Trophoblast cell (in vitro differentiated cells and primary cell): Measurements from ENCODE around the gene KRT76.
A peak's percentile ranks its signal among the peaks of the same experiment; 100 is the strongest.

Experiments
- DNase-seq, 2 donors: peaks; one replicate each; pipeline ENCODE4 v3.0.0-alpha.2; 2016
- H2AFZ ChIP-seq: 2 replicates; pipeline ENCODE4 v1.6.1; 2013; ENCODE audit warnings: low read length, moderate library complexity, mild to moderate bottlenecking; ENCODE audit not compliant: insufficient read depth, poor library complexity
- H2AK5ac ChIP-seq: 2 replicates; pipeline ENCODE4 v1.6.1; 2013; ENCODE audit warnings: mild to moderate bottlenecking, low read length
- H2BK120ac ChIP-seq: 2 replicates; pipeline ENCODE4 v1.6.1; 2013; ENCODE audit warnings: low read length, mild to moderate bottlenecking, moderate library complexity; ENCODE audit not compliant: insufficient read depth, poor library complexity
- H2BK12ac ChIP-seq: 2 replicates; pipeline ENCODE4 v1.6.1; 2013; ENCODE audit warnings: mild to moderate bottlenecking, low read length, moderate library complexity
- H2BK5ac ChIP-seq: 2 replicates; pipeline ENCODE4 v1.6.1; 2013; ENCODE audit warnings: low read length, low read depth, moderate library complexity, mild to moderate bottlenecking; ENCODE audit not compliant: poor library complexity
- H3K14ac ChIP-seq: 2 replicates; pipeline ENCODE4 v1.6.1; 2013; ENCODE audit warnings: mild to moderate bottlenecking, low read length
- H3K18ac ChIP-seq: 2 replicates; pipeline ENCODE4 v1.6.1; 2013; ENCODE audit warnings: mild to moderate bottlenecking, low read length
- H3K23ac ChIP-seq: 2 replicates; pipeline ENCODE4 v1.6.1; 2013; ENCODE audit warnings: low read length
- H3K27ac ChIP-seq: 2 replicates; pipeline ENCODE4 v1.5.1; 2013; ENCODE audit warnings: low read depth, mild to moderate bottlenecking, inconsistent platforms, low read length, moderate library complexity
- H3K27me3 ChIP-seq: 2 replicates; pipeline ENCODE4 v1.6.1; 2013; ENCODE audit warnings: inconsistent platforms, mild to moderate bottlenecking, low read length, moderate library complexity; ENCODE audit not compliant: insufficient read depth
- H3K36me3 ChIP-seq, 2 experiments: 1 replicate in 1 of 2; 2 replicates in 1 of 2; pipeline ENCODE4 v1.6.1; 2013; ENCODE audit warnings: low read length in 2 of 2, mild to moderate bottlenecking in 2 of 2, moderate library complexity in 1 of 2; ENCODE audit not compliant: insufficient read depth in 2 of 2, control insufficient read depth in 1 of 2
- H3K4ac ChIP-seq: 2 replicates; pipeline ENCODE4 v1.6.1; 2013; ENCODE audit warnings: low read depth, mild to moderate bottlenecking, low read length, moderate library complexity
- H3K4me1 ChIP-seq, 2 experiments: 1 replicate in 1 of 2; 2 replicates in 1 of 2; pipeline ENCODE4 v1.6.1; 2013; ENCODE audit warnings: low read length in 2 of 2, mild to moderate bottlenecking in 2 of 2, moderate library complexity in 1 of 2; ENCODE audit not compliant: insufficient read depth in 2 of 2, control insufficient read depth in 1 of 2
- H3K4me2 ChIP-seq: 2 replicates; pipeline ENCODE4 v1.6.1; 2013; ENCODE audit warnings: inconsistent platforms, mild to moderate bottlenecking, low read length, moderate library complexity
- H3K4me3 ChIP-seq: 2 replicates; pipeline ENCODE4 v1.5.1; 2013; ENCODE audit warnings: mild to moderate bottlenecking, low read depth, low read length, inconsistent platforms
- H3K79me1 ChIP-seq: one replicate; pipeline ENCODE4 v1.6.1; 2013; ENCODE audit warnings: low read length
- H3K79me2 ChIP-seq: 2 replicates; pipeline ENCODE4 v1.6.1; 2013; ENCODE audit warnings: low read length, mild to moderate bottlenecking; ENCODE audit not compliant: control insufficient read depth, insufficient read depth, poor library complexity
- H3K9ac ChIP-seq: 2 replicates; pipeline ENCODE4 v1.6.1; 2013; ENCODE audit warnings: mild to moderate bottlenecking, low read length
- H3K9me3 ChIP-seq: 2 replicates; pipeline ENCODE4 v1.6.1; 2013; ENCODE audit warnings: low read depth, mild to moderate bottlenecking, control low read depth, inconsistent platforms, low read length; ENCODE audit not compliant: insufficient read depth
- H4K12ac ChIP-seq: 2 replicates; pipeline ENCODE4 v1.6.1; 2013; ENCODE audit warnings: low read depth, mild to moderate bottlenecking, low read length, moderate library complexity
- H4K8ac ChIP-seq: 2 replicates; pipeline ENCODE4 v1.6.1; 2013; ENCODE audit warnings: low read depth, mild to moderate bottlenecking, low read length, moderate library complexity
- H4K91ac ChIP-seq: one replicate; pipeline ENCODE4 v1.6.1; 2013; ENCODE audit warnings: low read depth, mild to moderate bottlenecking, low read length, moderate library complexity
- WGBS: extraction: QIAGEN DNeasy Blood & Tissue Kit; methylation state at CpG from one replicate; pipeline ENCODE4 v1.1.7; 2013; ENCODE audit warnings: missing lambda C conversion rate; ENCODE audit not compliant: insufficient read length, insufficient coverage; ENCODE audit errors: extremely low coverage; 5-methylcytosine and 5-hydroxymethylcytosine counted together

KRT76 gene

DNA sequence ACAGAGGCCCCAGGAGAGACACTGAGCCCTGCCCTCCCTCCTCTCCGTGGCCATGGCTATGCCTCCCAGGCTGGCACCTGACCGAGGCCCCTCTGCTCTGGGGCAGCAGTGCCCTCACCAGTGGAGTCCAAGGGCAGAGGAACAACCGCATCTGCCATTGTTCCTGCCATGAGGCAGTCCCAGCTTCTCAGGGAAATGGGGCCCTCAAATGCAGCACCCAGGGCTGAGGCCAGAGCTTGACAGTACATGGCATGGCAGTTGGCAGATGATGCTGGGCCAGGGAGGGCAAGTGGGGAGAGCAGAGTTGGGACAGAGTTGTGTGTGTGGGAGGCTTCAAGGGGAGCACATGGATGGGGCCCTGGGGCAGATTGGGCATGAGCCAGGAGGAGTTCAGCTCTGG, 52.8 kb downstream of the KRT76 start:
- WGBS = no CpG with 5 or more reads among the region's 3 CpGs
- no peak overlapping the region for H3K18ac ChIP-seq
- H2BK120ac ChIP-seq = no peak overlapping the region
- no peak overlapping the region for H3K4me3 ChIP-seq
- H4K12ac ChIP-seq = no peak overlapping the region
- no peak overlapping the region for H3K27ac ChIP-seq
- no peak overlapping the region for H3K4me2 ChIP-seq
- H2AFZ ChIP-seq = no peak overlapping the region
- DNase-seq = no peak
- H3K9me3 ChIP-seq = peaks cover 2% of the 10 kb centered on the region
- H2BK5ac ChIP-seq = no peak overlapping the region
- no peak overlapping the region for H4K91ac ChIP-seq
- no peak overlapping the region for H3K23ac ChIP-seq
- no peaks in the 10 kb centered on the region for H3K79me1 ChIP-seq
- no peak overlapping the region for H4K8ac ChIP-seq
- H2BK12ac ChIP-seq = no peak overlapping the region
- no peaks in the 10 kb centered on the region for H3K4me1 ChIP-seq
- no peaks in the 10 kb centered on the region for H3K36me3 ChIP-seq
- no peak overlapping the region for H3K9ac ChIP-seq
- no peaks in the 10 kb centered on the region for H3K27me3 ChIP-seq
- H3K79me2 ChIP-seq = no peaks in the 10 kb centered on the region
- no peak overlapping the region for H3K14ac ChIP-seq
- no peak overlapping the region for H3K4ac ChIP-seq
- H2AK5ac ChIP-seq = no peak overlapping the region

DNA sequence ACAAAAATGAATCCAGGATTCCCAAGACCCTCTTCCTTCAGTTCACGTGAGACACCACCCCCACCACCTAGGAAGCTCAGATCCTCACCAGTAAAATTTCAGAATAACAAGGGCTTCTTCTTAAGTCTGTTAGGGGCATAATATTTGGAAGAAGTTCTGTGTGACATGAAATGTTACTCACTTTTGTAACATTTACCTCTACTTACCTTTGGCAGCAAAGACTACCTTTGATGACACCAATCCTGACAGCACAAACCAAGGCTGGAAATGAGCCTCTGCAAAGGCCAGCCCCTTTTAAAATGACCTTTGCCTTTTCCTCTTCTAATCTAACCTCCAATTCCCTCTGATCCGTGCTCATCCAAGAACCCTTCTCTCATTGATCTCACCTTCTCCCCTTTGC, 54.5 kb downstream of the KRT76 start:
- H2BK120ac ChIP-seq = no peak overlapping the region
- no peak overlapping the region for H4K8ac ChIP-seq
- no peaks in the 10 kb centered on the region for H3K36me3 ChIP-seq
- H3K23ac ChIP-seq = no peak overlapping the region
- H3K79me1 ChIP-seq = no peaks in the 10 kb centered on the region
- H3K9me3 ChIP-seq = peaks cover 2% of the 10 kb centered on the region
- no peak overlapping the region for H4K12ac ChIP-seq
- no peak overlapping the region for H3K14ac ChIP-seq
- H3K79me2 ChIP-seq = no peaks in the 10 kb centered on the region
- no peaks in the 10 kb centered on the region for H3K4me1 ChIP-seq
- no peak overlapping the region for H3K4me3 ChIP-seq
- H3K4ac ChIP-seq = no peak overlapping the region
- H3K4me2 ChIP-seq = no peak overlapping the region
- no peak overlapping the region for H2AFZ ChIP-seq
- no peak overlapping the region for H3K27ac ChIP-seq
- H3K9ac ChIP-seq = no peak overlapping the region
- no peak overlapping the region for H4K91ac ChIP-seq
- H2BK5ac ChIP-seq = no peak overlapping the region
- no peak overlapping the region for H2AK5ac ChIP-seq
- no CpG with 5 or more reads among the region's 2 CpGs for WGBS
- no peaks in the 10 kb centered on the region for H3K27me3 ChIP-seq
- no peak for DNase-seq
- H2BK12ac ChIP-seq = no peak overlapping the region
- H3K18ac ChIP-seq = no peak overlapping the region

DNA sequence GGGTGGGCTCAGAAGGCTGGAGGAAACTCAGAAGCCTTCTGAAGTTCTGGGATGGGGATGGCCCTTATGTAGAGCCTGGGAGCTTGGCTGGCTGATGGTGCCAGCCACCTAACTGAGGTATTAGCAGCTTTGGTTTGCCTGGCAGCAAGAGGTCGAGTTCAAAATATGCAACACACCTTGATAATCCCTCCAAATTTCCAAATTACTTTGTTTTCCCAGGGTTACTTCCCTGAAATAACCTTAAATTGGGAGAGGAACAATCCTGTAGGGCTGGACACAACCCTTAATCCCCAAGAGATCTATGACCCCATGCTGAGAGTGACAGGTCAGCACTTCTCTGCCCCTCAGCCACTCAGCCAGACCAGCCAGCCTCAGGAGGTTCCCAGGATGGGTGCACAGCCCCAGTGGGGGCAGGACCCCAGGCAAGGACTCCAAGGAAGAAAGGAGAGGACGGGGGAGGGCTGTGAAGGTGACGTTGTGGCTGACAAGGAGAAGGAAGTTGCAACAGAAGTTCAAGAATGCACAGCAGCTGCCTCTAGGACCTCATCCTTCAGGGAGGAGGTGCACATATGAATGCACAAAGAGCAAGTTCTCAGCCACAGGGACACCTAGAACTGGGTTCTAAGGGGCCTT, 55.2 kb downstream of the KRT76 start:
- Histone ChIP-seq H3K14ac (no peak overlapping the region), H2BK120ac (no peak overlapping the region), H3K79me1 (no peaks in the 10 kb centered on the region), H3K4me3 (no peak overlapping the region), H3K4ac (no peak overlapping the region), H2BK12ac (no peak overlapping the region), H3K9ac (no peak overlapping the region), H3K27ac (no peak overlapping the region), H2AK5ac (no peak overlapping the region), H4K91ac (no peak overlapping the region), H4K8ac (no peak overlapping the region), H3K27me3 (no peaks in the 10 kb centered on the region), H3K36me3 (no peaks in the 10 kb centered on the region), H3K9me3 (peaks cover 2% of the 10 kb centered on the region), H3K79me2 (no peaks in the 10 kb centered on the region), H4K12ac (no peak overlapping the region), H3K23ac (no peak overlapping the region), H3K4me2 (no peak overlapping the region), H2BK5ac (no peak overlapping the region), H3K4me1 (no peaks in the 10 kb centered on the region), H2AFZ (no peak overlapping the region), H3K18ac (no peak overlapping the region)
- peak; percentile 20 to 68 for DNase-seq
- WGBS = no CpG with 5 or more reads among the region's 3 CpGs

DNA sequence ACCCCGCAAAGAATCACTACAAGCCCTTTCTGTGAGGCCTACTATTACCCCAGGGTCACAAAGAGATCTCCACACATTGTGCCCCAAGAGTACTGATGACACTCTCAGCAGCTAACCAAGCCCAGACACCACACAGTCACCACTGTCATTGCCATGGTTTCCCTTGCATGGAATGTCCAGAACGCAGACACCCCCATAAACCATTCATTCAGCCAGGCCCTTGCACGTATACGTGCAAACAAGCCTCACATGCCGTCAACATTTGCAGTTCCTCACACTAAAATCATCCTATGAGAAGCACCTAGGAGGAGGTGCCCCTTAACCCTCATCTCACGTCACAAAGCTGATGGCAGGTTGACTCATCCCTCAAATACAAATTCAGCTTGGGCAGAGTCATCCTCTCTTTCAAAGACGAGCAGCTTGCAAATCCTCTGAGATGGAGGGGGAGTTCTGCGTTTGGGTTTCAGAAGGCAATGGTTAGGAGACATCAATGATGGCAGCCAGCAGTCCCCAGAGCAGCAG, 56.7 kb downstream of the KRT76 start:
- H3K4me1 ChIP-seq = no peaks in the 10 kb centered on the region
- no peak overlapping the region for H3K4me3 ChIP-seq
- H2BK120ac ChIP-seq = no peak overlapping the region
- no peak overlapping the region for H3K14ac ChIP-seq
- H3K36me3 ChIP-seq = no peaks in the 10 kb centered on the region
- H2BK5ac ChIP-seq = no peak overlapping the region
- H3K4me2 ChIP-seq = no peak overlapping the region
- no peak overlapping the region for H4K8ac ChIP-seq
- H4K12ac ChIP-seq = no peak overlapping the region
- no peaks in the 10 kb centered on the region for H3K79me1 ChIP-seq
- H3K27me3 ChIP-seq = peaks cover 4% of the 10 kb centered on the region
- no peak overlapping the region for H3K18ac ChIP-seq
- no peak overlapping the region for H3K4ac ChIP-seq
- no peak overlapping the region for H2AFZ ChIP-seq
- H2BK12ac ChIP-seq = no peak overlapping the region
- no CpG with 5 or more reads among the region's 8 CpGs for WGBS
- H3K23ac ChIP-seq = no peak overlapping the region
- peaks cover 2% of the 10 kb centered on the region for H3K9me3 ChIP-seq
- H2AK5ac ChIP-seq = no peak overlapping the region
- peak; percentile 85 to 89 for DNase-seq
- H3K27ac ChIP-seq = no peak overlapping the region
- no peak overlapping the region for H4K91ac ChIP-seq
- H3K79me2 ChIP-seq = no peaks in the 10 kb centered on the region
- no peak overlapping the region for H3K9ac ChIP-seq
